A673 (cell line): Measurements from ENCODE around the gene EHBP1L1.

Source experiments
- EZH2 ChIP-seq: fragments of 200-600 bp; sonication (generic); IDR thresholded peaks from 2 replicates; pipeline ENCODE4 v1.6.1; 2017; ENCODE audit warnings: borderline replicate concordance, low read depth, mild to moderate bottlenecking, mixed read lengths, antibody characterized with exemption, low read length; ENCODE audit not compliant: poor library complexity, severe bottlenecking
- TF ChIP-seq, protein P1 (sequence below): fragments of 300-800, 200-600 bp; sonication (generic); conservative IDR thresholded peaks from 2 replicates; pipeline ENCODE4 v1.5.1; 2017; ENCODE audit warnings: low read depth, mild to moderate bottlenecking, antibody characterized with exemption, low read length, moderate library complexity, mixed read lengths

- TF ChIP-seq, protein P1, sequence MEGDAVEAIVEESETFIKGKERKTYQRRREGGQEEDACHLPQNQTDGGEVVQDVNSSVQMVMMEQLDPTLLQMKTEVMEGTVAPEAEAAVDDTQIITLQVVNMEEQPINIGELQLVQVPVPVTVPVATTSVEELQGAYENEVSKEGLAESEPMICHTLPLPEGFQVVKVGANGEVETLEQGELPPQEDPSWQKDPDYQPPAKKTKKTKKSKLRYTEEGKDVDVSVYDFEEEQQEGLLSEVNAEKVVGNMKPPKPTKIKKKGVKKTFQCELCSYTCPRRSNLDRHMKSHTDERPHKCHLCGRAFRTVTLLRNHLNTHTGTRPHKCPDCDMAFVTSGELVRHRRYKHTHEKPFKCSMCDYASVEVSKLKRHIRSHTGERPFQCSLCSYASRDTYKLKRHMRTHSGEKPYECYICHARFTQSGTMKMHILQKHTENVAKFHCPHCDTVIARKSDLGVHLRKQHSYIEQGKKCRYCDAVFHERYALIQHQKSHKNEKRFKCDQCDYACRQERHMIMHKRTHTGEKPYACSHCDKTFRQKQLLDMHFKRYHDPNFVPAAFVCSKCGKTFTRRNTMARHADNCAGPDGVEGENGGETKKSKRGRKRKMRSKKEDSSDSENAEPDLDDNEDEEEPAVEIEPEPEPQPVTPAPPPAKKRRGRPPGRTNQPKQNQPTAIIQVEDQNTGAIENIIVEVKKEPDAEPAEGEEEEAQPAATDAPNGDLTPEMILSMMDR = no peak
- no peak for TF ChIP-seq EZH2
Observed at GRCh38 chr11:65559951-65560537, 15.8 kb upstream of the EHBP1L1 start.
